Psoas muscle (tissue), 8 donors: ENCODE data around the gene PRKN. TPM values are rescaled to one million over a fixed set of nuclear protein-coding genes. Genes with fewer than 3 reads are reported as not detected.

Source experiments
- ATAC-seq, 4 donors: fragments of 200-7000 bp; cut with Tn5 transposase; one replicate each; pipeline ENCODE4 v1.9.1; 2020; ENCODE audit warnings: moderate library complexity in 3 of 4, mild to moderate bottlenecking in 2 of 4
- DNase-seq, 2 donors: peaks; one replicate each; pipeline ENCODE4 v3.0.0-alpha.2; 2020
- H3K27ac ChIP-seq: fragments of 200-600 bp; one replicate; pipeline ENCODE4 v1.8.0; 2022
- H3K27me3 ChIP-seq, 3 donors: fragments of 200-600 bp in 1 of 3; one replicate each; pipeline versions ENCODE4 v1.6.1 to v1.8.0; 2013 to 2022; ENCODE audit warnings: low read length in 2 of 3, mild to moderate bottlenecking in 2 of 3, moderate library complexity in 1 of 3; ENCODE audit not compliant: insufficient read depth in 3 of 3
- H3K36me3 ChIP-seq, 2 donors: fragments of 200-600 bp in 1 of 2; one replicate each; pipeline versions ENCODE4 v1.6.1 to v1.8.0; 2013 to 2022; ENCODE audit warnings: low read depth in 1 of 2, mild to moderate bottlenecking in 1 of 2, moderate library complexity in 1 of 2; ENCODE audit not compliant: insufficient read depth in 1 of 2
- H3K4me1 ChIP-seq: fragments of 200-600 bp; one replicate; pipeline ENCODE4 v1.8.0; 2022
- H3K4me3 ChIP-seq: fragments of 200-600 bp; one replicate; pipeline ENCODE4 v1.8.0; 2022; ENCODE audit warnings: mild to moderate bottlenecking
- H3K9me3 ChIP-seq: fragments of 200-600 bp; one replicate; pipeline ENCODE4 v1.8.0; 2022
- CTCF ChIP-seq: fragments of 200-600 bp; IDR thresholded peaks from one replicate; pipeline ENCODE4 v1.8.0; 2022; ENCODE audit warnings: antibody characterized with exemption
- WGBS, 3 donors: extraction: QIAGEN DNeasy Blood & Tissue Kit; methylation state at CpG; one replicate each; pipeline versions ENCODE4 v1.1.6 to v1.1.7; 2013; 5-methylcytosine and 5-hydroxymethylcytosine counted together
- intact Hi-C, 2 donors: fragments of 100-400 bp; cut with DNase I; formaldehyde crosslinking; loops; one replicate each; pipeline versions ENCODE4 v1.11.0 to v1.14.2; 2022
- polyA plus RNA-seq, 3 donors: library from polyadenylated mRNA; stranded (reverse); fragments of 200-250 nt; gene quantifications; one replicate each; pipeline ENCODE4 v1.2.3, GENCODE V29; 2013
- total RNA-seq, 4 donors: library from RNA; stranded (reverse); fragmentation: NEBNext Ultra II Directional in 2 of 4; extraction: Animal tissue kit (Norgen Biotek cat#: 25700) in 2 of 4; gene quantifications; one replicate each; pipeline versions ENCODE4 v1.2.1 to v1.2.4, GENCODE V29; 2021 to 2023
- donor health status: healthy with polysubstance abuse.
- donor health status: DM: no; HTN: no; CAD: no; lungs with moderate emphysema.
- donor health status: Bipolar disorder and iron deficiency.
- donor health status: healthy.
- donor health status: DM: yes; HTN: yes; CAD: no.
- donor health status: DM: no; HTN: no; CAD: no.
- donor health status: DM: no; HTN: no; CAD: no.
- donor health status: DM: yes; HTN: yes; CAD: no.

Gene PRKN
- total and polyA plus RNA-seq, 7 donors, result 1.5 to 19.5 (median 11.7) TPM

GRCh38 chr6:162705736-162706135, 21.8 kb downstream of the PRKN start:
- Histone ChIP-seq H3K27me3 (no peaks in the 10 kb centered on the region), H3K36me3 (no peaks in the 10 kb centered on the region), H3K4me3 (peak overlapping the region; percentile 42), H3K27ac (no peak overlapping the region), H3K4me1 (peaks cover 19% of the 10 kb centered on the region), H3K9me3 (no peaks in the 10 kb centered on the region)
- intact Hi-C loops, result no loop called here
- DNase-seq, result no peak
- TF ChIP-seq CTCF, result no peak
- WGBS, 3 donors, result 26 to 51% (median 30%) methylated on average over 4 of the region's 4 CpGs
- ATAC-seq, result peak in 2 of 4 donors; percentile 33 to 37

GRCh38 chr6:162704001-162704400, 23.6 kb downstream of the PRKN start:
- WGBS, 3 donors, result 87 to 96% (median 92%) methylated on average over 4 of the region's 4 CpGs
- no peaks in the 10 kb centered on the region for H3K27me3 ChIP-seq
- no peak overlapping the region for H3K27ac ChIP-seq
- no peak overlapping the region for H3K4me3 ChIP-seq
- no peak for TF ChIP-seq CTCF
- H3K36me3 ChIP-seq, result no peaks in the 10 kb centered on the region
- ATAC-seq, result no peak
- intact Hi-C loops, result no loop called here
- H3K9me3 ChIP-seq, result no peaks in the 10 kb centered on the region
- no peak for DNase-seq
- peaks cover 15% of the 10 kb centered on the region for H3K4me1 ChIP-seq

DNA sequence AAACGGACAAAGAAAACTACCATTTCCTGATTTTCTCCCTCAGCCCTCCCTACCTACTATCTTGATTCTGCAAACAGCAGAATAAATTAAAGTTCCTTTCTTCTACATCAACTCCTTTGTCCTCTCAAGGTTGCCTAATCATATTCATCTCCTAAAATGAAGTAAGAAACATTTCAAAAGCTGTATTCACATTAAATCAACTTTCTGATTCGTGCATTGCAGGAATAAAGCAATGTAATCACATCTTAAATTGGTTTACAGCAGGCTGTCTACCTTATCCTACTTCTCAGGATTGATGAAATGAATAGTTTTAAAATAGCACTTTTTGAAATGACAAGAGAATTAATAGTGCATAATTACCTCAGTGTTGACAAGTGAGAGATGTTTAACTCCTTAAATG, 25.1 kb downstream of the PRKN start:
- no peak for ATAC-seq
- Histone ChIP-seq H3K27ac (no peak overlapping the region), H3K4me3 (no peak overlapping the region), H3K9me3 (no peaks in the 10 kb centered on the region), H3K4me1 (peaks cover 15% of the 10 kb centered on the region), H3K36me3 (no peaks in the 10 kb centered on the region), H3K27me3 (no peaks in the 10 kb centered on the region)
- whole genome bisulfite sequencing, 3 donors, result 81 to 93% (median 93%) methylated on average over 2 of the region's 2 CpGs
- no peak for DNase-seq
- intact Hi-C loops, result no loop called here
- no peak for TF ChIP-seq CTCF

GRCh38 chr6:162701551-162701950, 26.0 kb downstream of the PRKN start:
- H3K4me1 ChIP-seq, result peaks cover 10% of the 10 kb centered on the region
- no peaks in the 10 kb centered on the region for H3K36me3 ChIP-seq
- H3K4me3 ChIP-seq, result no peak overlapping the region
- H3K27me3 ChIP-seq, result no peaks in the 10 kb centered on the region
- intact Hi-C loops, result no loop called here
- WGBS, 3 donors, result 91 to 93% (median 92%) methylated on average over 1 of the region's 1 CpG
- H3K9me3 ChIP-seq, result no peaks in the 10 kb centered on the region
- no peak for ATAC-seq
- no peak overlapping the region for H3K27ac ChIP-seq
- no peak for DNase-seq
- TF ChIP-seq CTCF, result no peak

- Histone ChIP-seq H3K9me3 (no peaks in the 10 kb centered on the region), H3K4me3 (no peak overlapping the region), H3K36me3 (no peaks in the 10 kb centered on the region), H3K27ac (no peak overlapping the region), H3K27me3 (no peaks in the 10 kb centered on the region), H3K4me1 (peaks cover 7% of the 10 kb centered on the region)
- no peak for TF ChIP-seq CTCF
- intact Hi-C loops, result no loop called here
- DNase-seq, result no peak
- 77 to 93% (median 77%) methylated on average over 3 of the region's 3 CpGs for WGBS, 3 donors
- ATAC-seq, result no peak
Measured at GRCh38 chr6:162700966-162701365, 26.6 kb downstream of the PRKN start.
